ENCODE measurements around the gene TTYH3. TPM values are rescaled to one million over a fixed set of nuclear protein-coding genes. Genes with fewer than 3 reads are reported as not detected.

The TTYH3 gene
- total and polyA plus RNA-seq, 2 of the 13 experiments (the other 11 are each of a cell fraction or from before 2014, with no cell fraction given), result 26.3 to 50.0 TPM

DNA sequence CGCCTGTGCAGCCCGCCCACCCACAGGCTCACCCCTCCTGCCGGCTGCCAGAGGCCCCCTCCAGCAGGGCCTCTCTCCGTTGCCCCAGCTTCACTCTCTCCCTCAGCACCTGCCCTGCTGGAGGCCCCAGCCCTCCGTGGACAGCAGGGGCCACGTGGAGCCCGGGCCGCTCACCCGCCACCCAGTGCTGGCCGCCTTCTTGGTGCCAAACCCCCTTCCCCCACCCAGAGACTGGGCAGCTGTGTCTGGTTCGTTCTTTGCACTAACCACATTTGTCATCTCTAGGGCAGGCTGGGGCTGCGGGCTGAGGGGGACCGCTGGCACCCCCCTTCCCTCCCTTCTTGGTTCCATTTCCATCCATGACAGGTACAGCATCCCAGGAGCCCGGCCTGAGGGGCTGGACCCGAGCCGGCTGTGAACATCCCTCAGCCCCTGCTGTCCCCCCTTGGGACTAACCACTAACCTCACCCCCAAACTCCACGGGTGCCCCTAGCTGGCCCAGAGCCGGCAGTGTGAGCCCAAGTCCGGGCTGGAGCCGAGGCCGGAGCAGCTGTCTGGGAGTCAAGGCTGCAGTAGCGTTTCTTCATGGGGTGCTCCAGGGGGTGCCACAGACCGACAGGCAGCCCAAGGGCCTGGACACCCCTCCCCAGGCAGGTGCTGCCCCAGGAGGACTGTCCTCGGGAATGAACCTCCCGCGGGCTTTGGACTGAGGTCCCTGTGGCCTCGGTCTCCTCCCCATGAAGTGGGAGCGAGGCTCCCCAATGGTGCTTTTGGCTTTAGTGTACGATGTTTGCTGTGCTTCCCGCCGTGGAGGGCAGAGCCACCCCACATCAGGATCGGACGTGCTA, 30.7 kb downstream of the TTYH3 start (continued):
- TF ChIP-seq ZNF567 (CRISPR knock-in tag; IDR thresholded peaks at IDR 0.05; ENCODE audit: borderline replicate concordance) (0 out of 2 replicates have a peak, but pooled peaks have one; percentile 0), ZNF30 (CRISPR knock-in tag; IDR thresholded peaks at IDR 0.05) (no peak), ESRRA (CRISPR knock-in tag; IDR thresholded peaks at IDR 0.05; ENCODE audit: low read depth) (no peak)

- in situ Hi-C loops (cut with HindIII; ENCODE audit: extremely low pct_ligation_motif_present, low pct_unique_long_range_greater_than_20kb), result no loop called here
- peak overlapping the region; percentile 54 for H3K27ac ChIP-seq (ENCODE audit: extremely low read length, insufficient read depth, low read length)
- no peak for FAIRE-seq
- H3K4me3 ChIP-seq (replicated peaks in 1 of 3; ENCODE audit: insufficient read depth in 1 of 3, low read depth in 2 of 3, low read length in 3 of 3), result no peak overlapping the region
- H3K9me3 ChIP-seq (ENCODE audit: low read length), result no peaks in the 10 kb centered on the region
- peak; percentile 63 for ATAC-seq
- H4K20me1 ChIP-seq (ENCODE audit: insufficient read depth, low read length), result peaks cover 1% of the 10 kb centered on the region; the same call in 1 of the 2 replicates
- intact Hi-C loops (cut with micrococcal nuclease; ENCODE audit: unreplicated experiment), result no loop called here
- H3K79me2 ChIP-seq (ENCODE audit: insufficient read depth, low read length), result no peaks in the 10 kb centered on the region
- H3K36me3 ChIP-seq (replicated peaks in 1 of 2; ENCODE audit: control insufficient read depth in 1 of 2, insufficient read depth in 2 of 2, low read length in 2 of 2), result peaks cover 5 to 9% of the 10 kb centered on the region in 2 experiments; a peak in 4 of 5 replicates
- H3K4me2 ChIP-seq (ENCODE audit: low read depth, low read length), result no peak overlapping the region
- no peak overlapping the region for H3K9ac ChIP-seq (ENCODE audit: insufficient read depth, low read depth, low read length)
- ChIA-PET CTCF (ENCODE audit: low intra/inter-chr PET ratio, low total read pairs) (interaction anchor here (1.1 to 1.7 kb wide), 2 partner anchors 12 to 95 kb away, joined by 3 read pairs; no protein-coding TSS in a partner anchor), POLR2A (interaction anchor here (0.9 to 1.2 kb wide), 4 partner anchors 32 to 54 kb away, joined by 3 to 4 read pairs (median 3); partner anchors contain the start of gene TTYH3)
- no peak overlapping the region for H2AFZ ChIP-seq (ENCODE audit: low read length)
- peak; percentile 64 for DNase-seq (ENCODE audit: low spot score)
- BruUV-seq (replicated peaks), result no TSS peak
- peaks cover 46% of the 10 kb centered on the region for H3K4me1 ChIP-seq (ENCODE audit: insufficient read depth, low read length)
- peaks cover 3 to 13% of the 10 kb centered on the region in 2 experiments; a peak in 3 of 5 replicates for H3K27me3 ChIP-seq (ENCODE audit: control insufficient read depth in 1 of 2, insufficient read depth in 2 of 2, low read length in 2 of 2)
- 60% methylated on average over 17 of the region's 30 CpGs for WGBS (ENCODE audit: low lambda C conversion rate)
- TF ChIP-seq RXRA (CRISPR knock-in tag; IDR thresholded peaks at IDR 0.05) (peak; percentile 99), MXD4 (CRISPR knock-in tag; IDR thresholded peaks at IDR 0.05) (peak; percentile 96), ZZZ3 (CRISPR knock-in tag; IDR thresholded peaks at IDR 0.05; ENCODE audit: borderline replicate concordance) (no peak), ETV5 (CRISPR knock-in tag; IDR thresholded peaks at IDR 0.05; ENCODE audit: borderline replicate concordance) (peak; percentile 96), CENPBD1 (CRISPR knock-in tag; IDR thresholded peaks at IDR 0.05; ENCODE audit: borderline replicate concordance, low read depth) (no peak), MLXIP (CRISPR knock-in tag; IDR thresholded peaks at IDR 0.05; ENCODE audit: borderline replicate concordance) (peak; percentile 94), TBP (CRISPR knock-in tag; IDR thresholded peaks at IDR 0.05) (no peak), ZNF784 (CRISPR knock-in tag; IDR thresholded peaks at IDR 0.05; ENCODE audit: borderline replicate concordance) (peak; percentile 96), GATAD2A (CRISPR knock-in tag; IDR thresholded peaks at IDR 0.05) (peak; percentile 91)
- TF ChIP-seq, protein P1, sequence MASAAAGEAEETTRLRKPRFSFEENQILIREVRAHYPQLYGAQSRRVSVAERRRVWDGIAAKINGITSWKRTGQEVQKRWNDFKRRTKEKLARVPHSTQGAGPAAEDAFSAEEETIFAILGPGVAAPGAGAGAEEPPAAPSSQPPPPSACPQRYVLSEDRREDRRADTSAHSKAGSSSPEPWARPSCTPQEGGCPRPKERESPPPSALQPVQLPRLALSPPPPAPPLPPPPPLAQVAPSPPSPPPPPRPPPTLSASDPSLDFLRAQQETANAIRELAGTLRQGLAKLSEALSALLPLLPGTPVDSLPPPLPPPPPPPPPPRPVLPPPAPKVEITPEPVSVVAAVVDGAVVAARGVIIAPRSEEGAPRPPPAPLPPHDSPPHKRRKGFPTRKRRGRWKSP (CRISPR knock-in tag; IDR thresholded peaks at IDR 0.05), result peak; percentile 93
These were observed 31.5 kb downstream of the TTYH3 start for GRCh38 chr7:2663121-2663886.

Data from HepG2 (cell line).